COLO668 (cell line): ENCODE measurements around the gene BRCA2.
"Not testable (repeated sequence)": the region's sequence is repeated elsewhere in the genome, so short reads cannot be mapped to it uniquely, and the experiment has no call there.

Experiments
- DNase-seq: peaks from one replicate; lab custom pipeline; 2025; ENCODE audit not compliant: unreplicated experiment; lab: John Stamatoyannopoulos, UW

Gene BRCA2

DNA sequence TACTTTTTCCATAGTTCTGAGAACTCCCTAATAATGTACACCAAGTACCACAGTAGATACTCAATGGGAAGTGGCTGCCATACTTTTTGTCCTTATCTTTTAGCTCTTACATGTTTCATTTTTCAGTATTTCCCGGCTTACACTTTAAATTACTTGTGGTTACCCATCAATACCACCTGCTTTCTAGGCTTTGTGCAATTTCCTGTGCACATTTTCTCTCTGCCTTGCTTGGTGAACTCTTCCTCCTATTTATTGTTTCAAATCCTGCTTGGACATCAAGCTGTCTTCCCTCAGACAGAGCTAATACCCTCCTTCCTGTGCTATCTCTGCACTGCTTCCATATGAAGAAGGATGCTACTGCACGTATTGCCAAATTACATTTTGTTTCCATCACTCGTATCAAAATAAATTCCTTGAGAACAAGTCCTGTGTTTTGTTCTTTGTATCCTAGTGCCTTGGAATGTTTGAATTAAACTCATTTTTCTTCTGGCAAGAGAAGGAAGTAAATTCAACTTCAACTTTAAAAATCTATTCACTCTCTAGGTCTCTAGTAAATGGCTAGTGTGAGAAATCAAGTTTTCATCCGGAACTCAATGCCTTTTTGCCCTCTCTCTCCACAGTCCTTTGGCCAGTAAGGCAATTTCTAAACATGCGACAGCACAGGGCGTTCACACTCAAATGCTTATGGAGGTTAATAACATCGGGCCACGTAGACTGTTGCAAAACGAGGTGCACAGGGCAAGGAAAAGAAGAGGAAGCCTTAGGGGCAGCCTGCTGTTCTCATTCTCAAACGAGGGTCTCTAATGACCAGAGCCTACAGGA lies 5.8 kb upstream of the BRCA2 start:
- DNase-seq = no peak

DNA sequence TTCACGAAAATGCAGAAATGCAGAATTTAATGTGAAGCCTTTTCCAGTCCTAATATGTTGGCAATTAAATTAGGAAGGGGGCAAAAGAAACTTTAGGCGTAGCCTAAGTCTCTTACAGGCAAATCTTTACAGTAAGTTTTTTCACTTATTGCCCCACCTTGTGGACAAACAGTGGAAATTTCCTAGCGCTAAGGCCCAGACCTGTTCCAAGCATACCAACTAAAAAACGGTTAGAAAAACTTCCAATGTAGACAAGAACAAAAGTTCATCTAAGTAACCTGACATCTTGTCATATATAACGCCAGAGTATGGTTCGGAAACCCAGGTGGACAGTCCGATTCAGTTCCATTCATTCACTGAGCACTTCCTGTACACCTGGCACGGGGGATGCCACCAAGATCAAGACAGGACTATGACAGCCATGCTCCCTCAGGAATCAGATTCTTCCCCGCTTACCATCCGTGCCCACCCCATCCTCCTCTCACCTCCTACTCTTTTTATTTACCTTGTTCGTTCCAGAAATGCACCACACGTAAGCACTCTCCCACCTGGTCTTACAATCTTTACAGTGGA lies 5.1 kb upstream of the BRCA2 start:
- DNase-seq = no peak

DNA sequence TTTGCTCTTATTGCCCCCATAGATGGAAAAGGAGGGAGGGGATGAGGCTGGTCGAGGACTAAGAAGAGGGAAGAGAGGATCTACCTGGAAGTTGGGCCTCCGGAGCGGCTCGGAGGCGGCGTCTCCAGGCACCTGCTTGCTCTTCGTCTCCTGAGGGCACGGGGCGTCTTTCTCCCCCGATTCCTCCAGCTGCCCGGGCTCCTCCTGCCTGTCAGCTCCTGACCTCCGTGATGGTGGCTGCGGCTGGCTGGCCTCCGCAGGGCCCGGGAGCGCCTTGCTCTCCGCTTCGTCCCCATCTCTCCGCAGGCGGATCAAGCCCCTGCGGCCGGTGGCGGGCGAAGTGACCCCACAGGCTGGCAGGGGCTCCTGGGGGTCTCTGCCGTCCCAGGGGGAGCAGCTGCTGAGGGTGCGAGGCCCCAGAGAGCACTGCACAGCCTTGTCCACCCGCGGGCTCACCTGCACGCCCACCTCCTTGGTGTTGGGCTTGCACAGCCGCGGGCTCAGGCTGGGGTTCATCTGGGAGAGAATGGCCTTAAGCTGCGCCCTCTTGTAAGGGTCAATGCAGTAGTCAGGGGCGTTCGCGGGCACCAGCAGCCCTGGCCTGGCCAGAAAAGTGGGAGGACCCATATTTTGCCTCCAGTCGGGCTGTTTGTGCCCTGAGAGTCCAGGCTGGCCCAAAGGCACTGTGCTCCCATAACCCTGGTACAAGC lies 4.0 kb upstream of the BRCA2 start:
- DNase-seq = no peak

DNA sequence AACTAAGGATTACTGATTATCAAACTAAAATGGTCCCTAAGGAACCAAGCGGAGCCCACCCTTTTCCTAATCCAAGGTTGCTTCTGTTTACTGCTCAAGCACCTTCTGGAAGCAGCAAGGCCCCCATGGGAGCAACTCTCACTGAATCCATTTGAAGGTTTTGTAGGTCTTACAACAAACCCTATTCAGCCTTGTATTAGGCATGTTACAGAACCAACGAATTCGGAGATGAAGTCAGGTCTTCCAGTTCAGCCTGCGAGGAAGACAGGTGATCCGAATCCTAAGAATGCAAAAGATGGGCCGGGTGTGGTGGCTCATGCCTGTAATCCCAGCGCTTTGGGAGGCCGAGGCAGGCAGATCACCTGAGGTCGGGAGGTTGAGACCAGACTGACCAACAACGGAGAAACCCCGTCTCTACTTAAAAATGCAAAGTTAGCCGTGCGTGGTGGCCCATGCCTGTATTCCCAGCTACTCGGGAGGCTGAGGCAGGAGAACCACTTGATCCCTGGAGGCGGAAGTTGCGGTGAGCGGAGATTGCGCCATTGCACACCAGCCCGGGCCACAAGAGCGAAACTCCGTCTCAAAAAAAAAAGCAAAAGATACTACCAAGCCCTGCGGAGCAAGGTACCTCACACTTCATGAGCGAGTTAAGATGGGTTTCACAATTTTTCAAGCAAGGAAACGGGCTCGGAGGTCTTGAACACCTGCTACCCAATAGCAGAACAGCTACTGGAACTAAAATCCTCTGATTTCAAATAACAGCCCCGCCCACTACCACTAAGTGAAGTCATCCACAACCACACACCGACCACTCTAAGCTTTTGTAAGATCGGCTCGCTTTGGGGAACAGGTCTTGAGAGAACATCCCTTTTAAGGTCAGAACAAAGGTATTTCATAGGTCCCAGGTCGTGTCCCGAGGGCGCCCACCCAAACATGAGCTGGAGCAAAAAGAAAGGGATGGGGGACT lies 754 bp upstream of the BRCA2 start:
- DNase-seq = peak; percentile 60

- peak; percentile 76 for DNase-seq
Observed at GRCh38 chr13:32316028-32316339, 676 bp downstream of the BRCA2 start.

GRCh38 chr13:32316501-32316900 lies 1.2 kb downstream of the BRCA2 start:
- no peak for DNase-seq

DNA sequence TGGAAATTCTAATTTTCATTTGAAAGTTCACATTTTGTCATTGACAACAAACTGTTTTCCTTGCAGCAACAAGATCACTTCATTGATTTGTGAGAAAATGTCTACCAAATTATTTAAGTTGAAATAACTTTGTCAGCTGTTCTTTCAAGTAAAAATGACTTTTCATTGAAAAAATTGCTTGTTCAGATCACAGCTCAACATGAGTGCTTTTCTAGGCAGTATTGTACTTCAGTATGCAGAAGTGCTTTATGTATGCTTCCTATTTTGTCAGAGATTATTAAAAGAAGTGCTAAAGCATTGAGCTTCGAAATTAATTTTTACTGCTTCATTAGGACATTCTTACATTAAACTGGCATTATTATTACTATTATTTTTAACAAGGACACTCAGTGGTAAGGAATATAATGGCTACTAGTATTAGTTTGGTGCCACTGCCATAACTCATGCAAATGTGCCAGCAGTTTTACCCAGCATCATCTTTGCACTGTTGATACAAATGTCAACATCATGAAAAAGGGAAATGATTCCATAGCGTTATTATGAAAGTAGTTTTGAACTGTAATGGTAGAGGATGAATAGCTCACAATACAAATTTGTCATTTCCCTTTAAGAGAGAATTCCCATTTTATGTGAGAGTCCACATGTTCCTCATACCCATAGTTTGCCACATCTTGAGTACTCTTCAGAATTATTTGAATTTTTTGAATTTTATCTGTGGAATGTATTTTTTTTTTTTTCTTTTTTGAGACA lies 2.6 kb downstream of the BRCA2 start:
- DNase-seq = no peak

DNA sequence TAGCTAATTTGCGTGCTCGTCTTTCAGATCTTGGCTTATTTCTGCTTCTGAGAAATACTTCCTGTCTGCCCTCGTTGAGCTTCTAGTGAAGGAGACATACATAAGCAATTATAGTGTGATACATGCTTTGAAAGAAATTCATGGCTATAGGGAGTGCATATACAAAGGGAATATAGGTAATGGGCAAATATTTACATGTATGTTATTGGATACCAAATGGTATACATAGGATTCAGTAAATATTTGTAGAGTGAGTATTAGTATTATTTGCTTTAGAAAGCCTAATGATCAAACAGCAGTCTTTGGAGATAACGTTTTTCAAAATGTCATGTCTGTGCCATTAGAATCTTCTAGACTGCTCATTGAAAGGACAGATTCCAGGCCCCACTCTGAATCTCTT lies 5.2 kb downstream of the BRCA2 start:
- no peak for DNase-seq

- no peak for DNase-seq
Observed at GRCh38 chr13:32323912-32324311, 8.6 kb downstream of the BRCA2 start.

DNA sequence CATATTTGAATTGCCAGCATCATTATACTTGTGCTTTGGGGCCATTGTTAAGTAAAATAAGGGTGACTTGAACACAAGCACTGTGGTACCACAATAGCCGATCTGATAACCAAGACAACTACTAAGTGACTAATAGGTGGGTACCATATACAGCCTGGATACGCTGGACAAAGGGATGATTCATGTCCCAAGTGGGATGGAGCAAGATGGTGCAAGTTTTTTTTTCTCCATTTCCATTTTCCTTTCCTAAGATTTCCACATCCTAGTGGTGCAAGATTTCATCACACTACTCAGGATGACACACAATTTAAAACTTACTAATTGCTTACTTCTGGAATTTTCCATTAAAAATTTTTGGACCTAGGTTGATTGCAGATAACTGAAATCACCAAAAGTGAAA lies 15.1 kb downstream of the BRCA2 start:
- DNase-seq = no peak

- DNase-seq = no peak
Observed at GRCh38 chr13:32334671-32335070, 19.4 kb downstream of the BRCA2 start.

DNA sequence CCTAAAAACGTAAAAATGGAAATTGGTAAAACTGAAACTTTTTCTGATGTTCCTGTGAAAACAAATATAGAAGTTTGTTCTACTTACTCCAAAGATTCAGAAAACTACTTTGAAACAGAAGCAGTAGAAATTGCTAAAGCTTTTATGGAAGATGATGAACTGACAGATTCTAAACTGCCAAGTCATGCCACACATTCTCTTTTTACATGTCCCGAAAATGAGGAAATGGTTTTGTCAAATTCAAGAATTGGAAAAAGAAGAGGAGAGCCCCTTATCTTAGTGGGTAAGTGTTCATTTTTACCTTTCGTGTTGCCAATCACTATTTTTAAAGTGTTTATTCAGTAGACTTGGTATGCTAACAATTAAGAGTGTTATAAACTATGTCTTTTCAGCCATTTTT lies 25.6 kb downstream of the BRCA2 start:
- DNase-seq = no peak

DNA sequence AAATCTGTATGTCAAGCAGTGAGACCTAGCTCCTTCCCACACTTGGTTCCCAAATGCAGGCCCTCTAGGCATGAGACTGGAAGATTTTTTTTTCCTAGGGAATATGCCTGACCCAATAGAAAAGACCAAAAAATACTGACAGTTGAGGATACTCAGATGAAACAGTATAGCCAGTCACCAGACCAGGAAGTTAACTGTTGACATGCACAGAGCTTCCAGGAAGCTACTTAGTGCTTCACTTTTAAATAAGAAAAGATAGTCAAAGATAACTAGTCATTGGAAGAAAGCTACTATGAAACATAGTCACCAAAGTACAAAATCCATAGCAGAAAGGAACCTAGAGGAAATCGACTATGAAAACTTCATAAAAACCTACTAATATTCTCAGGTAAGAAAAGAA lies 32.3 kb downstream of the BRCA2 start:
- no peak for DNase-seq

DNA sequence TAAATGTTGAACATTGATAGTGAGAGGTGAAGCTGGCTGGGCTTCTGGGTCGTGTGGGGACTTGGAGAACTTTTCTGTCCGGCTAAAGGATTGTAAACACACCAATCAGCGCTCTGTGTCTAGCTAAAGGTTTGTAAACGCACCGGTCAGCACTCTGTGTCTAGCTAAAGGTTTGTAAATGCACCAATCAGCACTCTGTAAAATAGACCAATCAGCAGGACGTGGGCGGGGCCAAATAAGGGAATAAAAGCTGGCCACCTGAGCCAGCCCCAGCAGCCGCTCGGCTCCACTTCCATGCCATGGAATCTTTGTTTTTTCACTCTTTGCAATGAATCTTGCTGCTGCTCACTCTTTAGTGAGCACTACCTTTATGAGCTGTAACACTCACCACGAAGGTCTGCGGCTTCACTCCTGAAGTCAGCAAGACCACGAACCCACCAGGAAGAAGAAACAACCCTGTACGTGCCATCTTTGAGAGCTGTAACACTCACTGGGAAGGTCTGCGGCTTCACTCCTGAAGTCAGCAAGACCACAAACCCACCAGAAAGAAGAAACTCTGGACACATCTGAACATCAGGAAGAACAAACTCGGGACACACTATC lies 35.6 kb downstream of the BRCA2 start:
- not testable (repeated sequence) for DNase-seq

- DNase-seq = no peak
Observed at GRCh38 chr13:32354040-32354439, 38.7 kb downstream of the BRCA2 start.

DNA sequence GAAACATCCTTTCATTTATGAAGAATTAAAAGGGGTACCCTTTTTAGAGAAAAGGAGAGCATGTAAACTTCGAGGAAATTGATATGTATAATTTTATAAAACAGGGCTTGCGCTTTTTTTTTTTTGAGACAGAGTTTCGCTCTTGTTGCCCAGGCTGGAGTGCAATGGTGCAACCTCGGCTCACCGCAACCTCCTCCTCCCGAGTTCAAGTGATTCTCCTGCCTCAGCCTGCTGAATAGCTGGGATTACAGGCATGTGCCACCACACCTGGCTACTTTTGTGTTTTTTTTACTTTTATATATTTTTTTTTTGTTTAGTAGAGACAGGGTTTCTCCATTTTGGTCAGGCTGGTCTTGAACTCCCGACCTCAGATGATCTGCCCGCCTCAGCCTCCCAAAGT lies 40.6 kb downstream of the BRCA2 start:
- not testable (repeated sequence) for DNase-seq

GRCh38 chr13:32362574-32362973 lies 47.3 kb downstream of the BRCA2 start:
- no peak for DNase-seq

- no peak for DNase-seq
Observed at GRCh38 chr13:32370805-32371204, 55.5 kb downstream of the BRCA2 start.

- no peak for DNase-seq
Observed at GRCh38 chr13:32376642-32377415, 61.5 kb downstream of the BRCA2 start.
